ENCODE results near the gene CABP7. TPM values are rescaled to one million over a fixed set of nuclear protein-coding genes. Genes with fewer than 3 reads are reported as not detected.

The CABP7 gene
- total RNA-seq, 1 donor from 2014 or later, result not detected

- no peak for TF ChIP-seq CTCF (IDR thresholded peaks at IDR 0.05)
- Histone ChIP-seq H3K4me1 (no peaks in the 10 kb centered on the region), H3K4me3 (no peak overlapping the region), H3K36me3 (peaks cover 63% of the 10 kb centered on the region), H3K27ac (no peak overlapping the region), H3K27me3 (ENCODE audit: low read depth) (no peaks in the 10 kb centered on the region), H3K9me3 (no peaks in the 10 kb centered on the region)
- no peak for DNase-seq
- intact Hi-C loops (cut with DNase I), result no loop called here
- no peak for ATAC-seq
Observed at GRCh38 chr22:29691636-29692326, 28.0 kb upstream of the CABP7 start.

GRCh38 chr22:29692327-29692640, 27.5 kb upstream of the CABP7 start:
- intact Hi-C loops (cut with DNase I), result no loop called here
- peaks cover 61% of the 10 kb centered on the region for H3K36me3 ChIP-seq
- no peaks in the 10 kb centered on the region for H3K27me3 ChIP-seq (ENCODE audit: low read depth)
- no peak for ATAC-seq
- no peaks in the 10 kb centered on the region for H3K9me3 ChIP-seq
- no peak for DNase-seq
- H3K27ac ChIP-seq, result no peak overlapping the region
- no peak overlapping the region for H3K4me3 ChIP-seq
- H3K4me1 ChIP-seq, result no peaks in the 10 kb centered on the region
- no peak for TF ChIP-seq CTCF (IDR thresholded peaks at IDR 0.05)

- no peaks in the 10 kb centered on the region for H3K4me1 ChIP-seq
- intact Hi-C loops (cut with DNase I), result no loop called here
- no peak for TF ChIP-seq CTCF (IDR thresholded peaks at IDR 0.05)
- H3K4me3 ChIP-seq, result no peak overlapping the region
- no peak for ATAC-seq
- H3K27ac ChIP-seq, result no peak overlapping the region
- no peaks in the 10 kb centered on the region for H3K27me3 ChIP-seq (ENCODE audit: low read depth)
- H3K9me3 ChIP-seq, result no peaks in the 10 kb centered on the region
- DNase-seq, result no peak
- peaks cover 53% of the 10 kb centered on the region for H3K36me3 ChIP-seq
Observed at GRCh38 chr22:29693161-29693560, 26.6 kb upstream of the CABP7 start.

- Histone ChIP-seq H3K4me3 (no peak overlapping the region), H3K36me3 (peaks cover 48% of the 10 kb centered on the region), H3K4me1 (no peaks in the 10 kb centered on the region), H3K9me3 (no peaks in the 10 kb centered on the region), H3K27ac (no peak overlapping the region), H3K27me3 (ENCODE audit: low read depth) (no peaks in the 10 kb centered on the region)
- TF ChIP-seq CTCF (IDR thresholded peaks at IDR 0.05), result no peak
- DNase-seq (no peak), ATAC-seq (no peak)
- intact Hi-C loops (cut with DNase I), result no loop called here
Observed at GRCh38 chr22:29693671-29694070, 26.1 kb upstream of the CABP7 start.

- no peaks in the 10 kb centered on the region for H3K27me3 ChIP-seq (ENCODE audit: low read depth)
- peaks cover 48% of the 10 kb centered on the region for H3K36me3 ChIP-seq
- ATAC-seq, result peak in 1 of 2 donors; percentile 11
- H3K4me1 ChIP-seq, result no peaks in the 10 kb centered on the region
- H3K9me3 ChIP-seq, result no peaks in the 10 kb centered on the region
- intact Hi-C loops (cut with DNase I), result no loop called here
- H3K4me3 ChIP-seq, result no peak overlapping the region
- no peak for TF ChIP-seq CTCF (IDR thresholded peaks at IDR 0.05)
- no peak for DNase-seq
- H3K27ac ChIP-seq, result no peak overlapping the region
Observed at GRCh38 chr22:29695129-29695926, 24.5 kb upstream of the CABP7 start.

All from lower lobe of right lung (tissue), 2 donors.